Middle frontal gyrus (tissue), 1 donor: Measurements from ENCODE around the gene GALNT14.

ENCODE experiments used
- DNase-seq: peaks from one replicate; pipeline ENCODE4 v3.0.0-alpha.2; 2015; ENCODE audit warnings: low spot score; ENCODE audit errors: extremely low spot score

Gene GALNT14

DNA sequence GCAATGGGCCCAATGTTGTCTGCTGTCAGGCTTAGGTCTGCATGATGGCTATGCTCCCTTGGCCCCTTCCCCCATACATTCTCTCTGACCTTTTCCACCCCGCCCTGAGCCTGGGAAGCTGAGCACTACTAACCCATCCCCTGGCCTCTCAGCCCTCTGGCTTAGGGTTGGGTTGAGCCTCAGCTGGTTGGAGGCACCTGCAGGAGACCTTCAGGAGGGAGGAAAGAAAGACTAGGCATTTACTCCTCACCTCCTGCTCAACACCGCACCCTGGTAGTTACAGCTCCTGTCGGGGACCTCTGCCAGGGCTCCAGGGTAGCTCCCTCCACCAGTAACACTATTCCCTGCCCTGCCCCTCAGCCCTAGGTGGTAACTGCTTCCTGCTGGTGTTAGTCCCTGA is 80.5 kb downstream of the GALNT14 start:
- no peak for DNase-seq

DNA sequence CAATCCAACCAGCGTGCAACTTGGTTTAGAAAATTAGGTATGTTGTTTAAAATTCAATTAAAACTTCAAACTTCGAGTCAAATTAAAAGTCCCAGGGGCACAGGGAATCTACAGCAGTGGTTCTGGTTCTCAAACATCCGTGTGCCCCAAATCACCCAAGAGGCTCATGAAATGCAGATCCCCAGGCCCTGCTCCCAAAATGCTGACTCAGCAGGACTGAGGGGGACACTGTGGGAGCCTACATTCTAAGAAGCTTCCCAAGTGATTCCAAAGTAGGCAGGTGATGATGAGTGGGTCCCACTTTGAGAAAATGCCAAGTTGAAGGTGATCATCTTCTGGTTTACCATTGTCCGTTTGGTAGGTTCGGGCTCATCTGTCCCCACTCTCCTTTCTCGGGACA is 82.3 kb downstream of the GALNT14 start:
- DNase-seq: no peak

- DNase-seq: no peak
These were observed 83.3 kb downstream of the GALNT14 start for GRCh38 chr2:31054842-31055388.

DNA sequence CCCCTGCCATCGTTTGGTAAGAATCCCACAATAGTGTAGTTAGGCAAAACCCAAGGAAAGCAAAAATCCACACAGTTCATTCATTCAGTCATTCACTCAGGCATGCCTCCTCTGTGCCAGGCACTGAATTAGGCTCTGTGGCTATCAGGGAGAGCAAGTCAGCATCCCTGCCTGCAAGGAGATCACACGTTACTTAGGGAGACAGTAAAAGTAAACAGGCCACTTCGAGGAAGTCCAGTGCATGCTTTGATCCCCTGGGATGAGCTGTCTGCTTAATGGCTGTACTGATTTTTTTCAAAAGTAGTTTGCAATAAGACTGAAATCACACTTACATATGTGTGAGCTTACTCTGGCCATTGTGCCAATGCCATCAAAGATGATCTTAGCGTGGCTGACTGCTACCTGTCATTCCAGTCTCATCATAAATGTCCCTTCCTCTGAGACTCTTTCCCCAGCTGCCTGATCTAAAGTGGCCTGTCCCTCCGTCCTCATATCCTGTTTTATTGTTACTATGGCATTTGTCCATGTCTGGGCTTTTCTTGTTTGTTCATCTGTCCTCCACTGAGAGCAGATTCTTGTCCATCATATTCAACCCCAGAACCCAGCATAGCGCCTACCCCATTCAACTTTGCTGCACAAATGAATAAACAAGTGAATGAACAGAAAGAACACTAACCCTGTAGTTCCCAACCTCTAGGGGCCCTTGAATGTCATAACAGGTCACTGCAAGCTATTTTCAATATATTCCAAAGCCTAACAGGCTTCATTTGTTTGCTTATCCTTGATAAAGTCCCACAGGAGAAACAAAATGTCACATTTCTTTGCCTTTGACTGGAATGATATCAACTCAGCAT is 84.1 kb downstream of the GALNT14 start:
- no peak for DNase-seq

- DNase-seq: no peak
These were observed 86.0 kb downstream of the GALNT14 start for GRCh38 chr2:31052284-31052683.

DNA sequence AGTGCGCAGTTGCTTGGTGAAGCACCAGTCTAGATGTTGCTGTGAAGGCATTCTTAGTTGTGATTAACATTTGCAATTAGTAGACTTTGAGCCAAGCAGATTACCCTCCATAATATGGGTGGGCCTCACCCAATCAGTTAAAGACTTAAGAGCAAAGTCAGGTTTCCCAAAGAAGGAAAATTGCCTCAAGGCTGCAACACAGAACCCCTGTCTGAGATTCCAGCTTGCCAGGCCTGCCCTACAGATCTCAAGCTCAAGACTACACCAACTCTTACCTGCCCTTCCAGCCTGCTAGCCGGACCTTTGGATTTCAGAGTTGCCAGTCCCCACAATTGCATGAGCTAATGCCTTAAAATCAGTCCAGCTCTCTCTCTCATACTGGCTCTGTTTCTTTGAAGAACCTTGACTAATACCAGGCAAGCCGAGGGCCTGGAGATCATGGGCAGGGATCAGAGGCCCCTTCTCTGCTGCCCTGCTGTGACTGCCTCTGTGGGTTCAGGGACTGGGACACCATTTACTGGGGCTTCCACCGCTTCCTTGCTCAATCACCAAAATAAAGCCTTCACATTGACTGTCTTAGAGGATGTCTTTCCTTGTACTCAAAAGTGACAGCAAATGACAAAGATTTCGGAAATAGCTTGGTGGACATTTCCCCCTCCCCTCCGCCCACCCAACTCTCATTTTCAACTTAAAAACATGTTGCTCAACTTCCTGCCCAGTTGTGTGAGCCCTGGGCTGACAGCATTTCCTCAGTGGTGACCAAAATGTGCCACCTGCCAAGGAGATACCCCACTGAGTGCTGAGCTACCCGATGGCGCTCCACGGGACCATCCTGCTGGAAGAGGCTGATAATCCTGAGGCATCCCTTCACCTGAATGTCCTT is 86.7 kb downstream of the GALNT14 start:
- DNase-seq: no peak

DNA sequence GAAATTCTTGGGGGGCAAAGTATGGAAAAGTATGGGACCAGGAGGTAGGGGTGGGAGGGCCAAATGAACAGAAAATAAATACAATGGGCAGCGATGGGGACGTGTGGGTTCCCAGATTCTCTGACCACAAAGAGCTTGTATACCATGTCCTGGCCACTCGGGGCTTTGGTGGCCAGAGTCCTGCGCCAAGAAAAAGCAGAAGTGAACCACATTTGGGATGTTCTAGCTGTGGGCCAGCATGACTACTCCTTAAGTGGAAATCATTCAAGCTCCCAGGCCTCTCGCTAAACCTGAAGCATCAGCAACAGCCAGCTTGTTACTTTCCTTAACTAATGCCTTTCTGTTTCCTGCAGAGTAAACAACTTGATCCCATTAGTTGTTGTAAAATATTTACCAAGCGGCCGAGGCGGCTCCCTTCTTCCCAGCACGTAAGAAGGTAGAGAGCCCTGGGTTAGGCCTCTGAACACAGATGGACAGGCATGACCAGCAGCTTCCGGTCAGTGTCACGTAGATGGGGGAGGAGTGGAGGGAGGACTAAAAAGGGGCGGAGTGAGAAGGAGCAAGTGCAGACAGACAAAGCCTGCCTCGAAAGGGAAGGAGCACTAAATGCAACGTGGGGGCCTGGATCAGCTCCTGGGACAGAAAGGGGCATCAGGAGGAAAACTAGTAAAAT is 88.2 kb downstream of the GALNT14 start:
- no peak for DNase-seq

DNA sequence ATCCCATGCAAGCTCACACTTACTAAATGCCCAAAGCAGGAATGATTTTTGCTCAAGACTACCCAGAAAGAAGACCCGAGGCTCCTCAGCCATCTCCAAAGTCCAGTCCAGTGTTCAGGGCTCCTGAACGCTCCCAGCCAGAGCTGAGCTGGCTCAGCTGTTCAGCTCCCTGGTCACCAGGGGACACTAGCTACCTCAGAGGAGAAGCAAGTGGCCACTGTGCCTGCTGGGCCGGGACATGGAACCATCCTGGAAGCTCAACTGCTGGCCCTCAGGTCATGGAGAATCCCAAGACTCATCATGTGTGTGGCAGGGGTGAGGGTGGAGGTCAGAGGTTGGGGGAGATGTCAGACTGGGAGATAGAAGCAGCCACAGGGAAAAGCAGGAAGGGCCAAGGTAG is 89.0 kb downstream of the GALNT14 start:
- DNase-seq: no peak

DNA sequence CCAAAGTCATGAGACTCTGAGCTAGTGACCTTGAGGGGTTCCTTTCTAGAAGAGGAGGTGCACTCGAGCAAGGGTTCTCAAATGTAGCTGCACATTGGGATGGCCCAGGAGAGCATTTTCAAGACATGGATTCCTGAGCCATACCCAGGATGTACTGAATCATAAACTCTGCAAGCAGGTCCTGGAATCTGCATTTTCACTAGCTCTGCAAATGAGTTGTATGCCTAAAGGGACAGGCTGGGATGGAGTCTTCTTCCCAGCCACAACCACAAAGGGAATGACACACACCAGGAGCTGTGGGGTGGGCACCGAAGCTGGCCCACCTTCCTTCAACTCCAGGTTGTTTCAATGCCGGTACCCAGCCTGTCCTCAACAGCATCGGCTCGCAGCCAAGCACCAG is 90.6 kb downstream of the GALNT14 start:
- DNase-seq: no peak

GRCh38 chr2:31038385-31038784 is 99.9 kb downstream of the GALNT14 start:
- DNase-seq: no peak

DNA sequence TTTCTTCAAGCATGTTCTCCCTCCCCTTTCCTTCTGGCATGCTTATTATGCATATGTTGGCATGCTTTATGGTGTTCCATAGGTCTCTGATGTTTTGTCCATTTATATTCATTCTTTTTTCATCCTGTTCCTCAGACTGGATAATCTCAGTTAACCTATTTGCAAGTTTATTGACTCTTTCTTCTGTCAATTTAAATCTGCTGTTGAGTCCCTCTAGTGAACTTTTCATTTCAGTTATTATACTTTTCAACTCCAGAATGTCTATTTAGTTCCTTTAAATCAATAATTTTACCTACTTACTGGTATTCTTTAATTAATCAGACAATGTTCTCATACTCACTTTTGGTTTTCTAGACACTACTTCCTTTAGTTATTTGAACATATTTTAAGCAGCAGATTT is 101.2 kb downstream of the GALNT14 start:
- no peak for DNase-seq

DNA sequence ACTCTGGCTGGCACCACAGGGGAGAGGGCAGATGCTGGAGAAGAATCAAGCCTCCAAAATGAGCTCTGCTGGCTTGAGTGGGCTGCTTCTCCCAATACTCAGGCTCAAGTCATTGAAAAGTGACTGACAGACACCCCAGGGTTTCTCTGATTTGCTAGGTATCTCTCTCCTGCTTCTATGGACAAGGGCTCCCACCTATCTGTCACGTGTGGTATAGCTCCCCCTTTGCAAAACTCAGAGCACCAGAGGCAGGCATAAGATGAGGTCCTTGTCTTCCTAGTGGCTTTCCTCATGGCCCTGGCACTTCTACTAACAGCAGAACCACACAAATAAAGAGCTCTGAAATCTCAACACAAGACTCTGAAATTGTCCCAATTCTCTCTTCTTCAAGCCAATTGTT is 105.2 kb downstream of the GALNT14 start:
- DNase-seq: no peak

DNA sequence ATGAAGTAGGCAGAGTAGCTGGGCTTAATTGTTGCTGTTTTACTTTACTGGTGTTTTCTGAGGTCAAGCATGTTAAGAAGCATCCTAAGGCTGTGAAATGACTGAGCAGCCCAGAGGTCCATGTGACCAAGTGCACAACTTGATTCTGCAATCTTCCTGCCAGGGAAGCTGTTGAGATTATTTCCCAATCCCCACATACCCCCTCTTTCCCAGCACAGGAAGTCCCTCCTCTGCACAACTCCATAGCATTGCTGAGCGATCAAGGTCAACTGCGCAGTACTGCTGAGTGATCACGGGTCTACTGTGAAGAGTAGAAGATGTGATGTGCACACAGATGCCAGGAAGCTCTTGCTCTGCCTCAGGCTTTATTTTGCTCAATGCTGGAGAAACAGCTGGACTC is 105.8 kb downstream of the GALNT14 start:
- no peak for DNase-seq

- no peak for DNase-seq
These were observed 107.0 kb downstream of the GALNT14 start for GRCh38 chr2:31031132-31031706.

DNA sequence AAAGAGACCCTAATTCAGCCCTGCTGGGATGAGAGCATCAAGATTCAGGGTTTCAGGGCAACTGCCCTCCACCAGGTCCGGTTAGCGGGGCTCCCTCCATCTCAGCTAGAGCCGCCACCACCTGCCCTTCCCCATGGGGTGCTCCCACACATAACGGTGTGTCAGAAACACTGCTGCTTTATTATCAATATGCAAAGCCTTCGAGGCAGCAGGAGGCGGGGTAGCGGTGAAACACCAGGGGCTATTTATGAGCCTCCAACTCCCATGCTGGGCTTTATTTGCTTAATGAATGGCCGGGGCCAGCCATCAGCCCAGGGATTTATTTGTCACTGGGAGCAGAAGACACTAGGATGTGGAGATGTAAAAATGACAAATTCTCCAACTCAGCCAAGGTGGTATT is 109.8 kb downstream of the GALNT14 start:
- DNase-seq: no peak

- DNase-seq: no peak
These were observed 110.7 kb downstream of the GALNT14 start for GRCh38 chr2:31027549-31027948.

DNA sequence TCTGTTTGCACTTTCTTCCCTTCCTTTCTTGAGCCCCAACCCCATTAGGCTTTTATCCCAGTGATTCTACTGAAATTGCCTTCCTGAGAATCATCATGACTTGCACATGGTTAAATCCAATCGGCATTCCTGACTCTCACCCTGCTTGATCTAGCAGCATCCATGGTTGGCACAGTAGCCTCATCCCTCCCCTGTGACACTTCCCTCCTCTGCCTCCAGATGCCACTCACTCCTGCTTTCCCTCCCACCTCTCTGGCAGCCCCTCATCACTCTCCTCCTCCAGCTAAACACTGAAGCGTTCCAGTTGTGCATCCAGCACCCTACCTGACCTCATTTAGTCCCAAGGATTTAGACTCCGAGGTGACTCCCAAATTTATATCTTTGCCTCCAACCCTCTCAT is 114.7 kb downstream of the GALNT14 start:
- DNase-seq: no peak

DNA sequence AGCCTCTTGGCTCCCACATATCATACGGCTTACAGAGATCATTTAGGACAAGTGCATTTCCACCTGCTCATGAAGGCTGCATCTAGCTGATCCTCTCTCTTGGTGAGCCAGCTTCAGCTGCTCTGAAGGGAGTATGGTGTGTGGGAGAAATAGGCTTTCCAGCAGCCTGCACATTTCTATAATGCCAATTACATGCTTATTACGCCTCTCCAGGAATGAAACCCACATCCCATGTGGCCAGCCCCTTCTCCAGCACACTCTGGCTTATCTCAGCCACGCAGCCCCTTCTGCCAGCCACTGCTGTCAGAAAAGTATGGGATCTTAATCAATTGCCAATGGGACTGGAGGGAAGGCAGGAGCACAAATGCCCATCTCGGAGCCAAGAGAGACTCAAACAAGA is 117.5 kb downstream of the GALNT14 start:
- DNase-seq: no peak

- DNase-seq: no peak
These were observed 120.0 kb downstream of the GALNT14 start for GRCh38 chr2:31018280-31018679.

DNA sequence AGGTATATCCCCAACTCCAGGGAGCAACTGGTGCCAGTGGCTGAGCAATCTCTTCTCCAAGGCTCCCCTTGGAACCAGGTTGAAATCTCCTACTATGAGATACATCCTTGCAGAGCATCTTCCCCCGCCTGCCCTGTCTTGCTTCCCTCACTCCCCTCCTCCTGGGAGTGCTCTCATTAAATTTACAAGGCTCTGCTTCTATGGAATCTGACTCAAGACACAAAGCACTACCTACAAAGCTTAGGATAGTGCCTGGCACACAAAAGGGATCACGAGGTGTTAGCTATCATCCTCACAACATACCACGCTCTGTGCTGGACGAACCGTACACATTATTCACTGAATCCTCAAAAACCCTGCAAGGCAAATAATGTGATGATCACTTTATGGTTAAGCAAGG is 121.6 kb downstream of the GALNT14 start:
- DNase-seq: no peak

- no peak for DNase-seq
These were observed 123.7 kb downstream of the GALNT14 start for GRCh38 chr2:31014516-31014915.
